Stimulated activated CD8-positive, alpha-beta memory T cell treated with anti-CD3 and anti-CD28 coated beads, Interleukin-12 subunit alpha, Interleukin-12 subunit beta, amount 100 ng/mL, for 1 hour (primary cell): ENCODE results near the gene NARS2.

Experiments
- DNase-seq: peaks from one replicate; pipeline ENCODE4 v3.0.0-alpha.2; 2020; ENCODE audit warnings: low read depth

The NARS2 gene

DNA sequence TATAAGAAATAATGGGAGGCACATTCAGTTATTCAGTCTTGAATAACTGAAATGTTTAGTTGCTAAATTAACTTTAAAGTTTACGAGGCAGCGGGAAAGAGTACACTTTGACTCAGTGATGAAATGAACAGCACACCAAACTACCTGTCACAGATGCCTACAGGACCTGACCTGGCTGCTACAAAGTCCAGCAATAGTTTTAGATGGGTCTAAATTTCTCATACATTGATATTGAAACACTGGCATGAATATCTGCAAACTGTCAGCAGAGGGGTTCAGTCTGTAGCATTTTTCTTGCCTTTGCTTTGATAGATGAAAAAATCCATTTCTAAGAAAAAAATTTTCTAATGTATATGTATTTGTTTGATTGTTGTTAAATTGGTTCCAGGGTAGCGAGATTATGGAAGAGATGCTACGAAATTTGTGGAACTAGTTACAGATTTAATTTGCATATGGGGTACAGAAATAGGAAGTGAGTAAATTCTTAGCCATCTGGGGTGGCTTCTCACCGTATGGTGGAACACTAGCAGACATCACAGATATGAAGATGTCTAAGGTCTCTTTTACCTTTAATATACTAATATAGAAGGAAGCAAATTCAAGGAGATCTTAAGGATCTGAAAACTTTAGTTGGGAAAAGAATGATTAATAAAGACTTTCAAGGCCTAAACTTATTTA, 136.2 kb downstream of the NARS2 start:
- DNase-seq, result no peak

DNA sequence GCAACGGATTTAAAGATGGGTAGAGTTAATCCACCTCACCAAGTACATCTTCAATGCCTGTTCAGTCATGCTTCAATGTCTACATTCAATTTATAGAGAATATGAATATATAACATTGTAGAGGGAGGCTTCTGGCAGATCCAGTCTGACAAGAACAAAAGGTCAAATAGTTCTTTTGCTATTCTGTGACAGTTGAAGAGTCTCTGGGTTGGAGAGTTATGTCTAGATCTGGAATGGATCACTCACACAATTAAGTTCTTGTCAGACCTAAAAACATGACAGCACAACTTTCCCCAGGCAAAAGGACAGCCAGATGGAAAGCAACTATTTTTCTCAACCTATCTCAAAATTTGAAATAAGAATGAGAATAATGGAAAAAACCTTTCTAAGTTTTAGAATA, 141.7 kb downstream of the NARS2 start:
- no peak for DNase-seq

DNA sequence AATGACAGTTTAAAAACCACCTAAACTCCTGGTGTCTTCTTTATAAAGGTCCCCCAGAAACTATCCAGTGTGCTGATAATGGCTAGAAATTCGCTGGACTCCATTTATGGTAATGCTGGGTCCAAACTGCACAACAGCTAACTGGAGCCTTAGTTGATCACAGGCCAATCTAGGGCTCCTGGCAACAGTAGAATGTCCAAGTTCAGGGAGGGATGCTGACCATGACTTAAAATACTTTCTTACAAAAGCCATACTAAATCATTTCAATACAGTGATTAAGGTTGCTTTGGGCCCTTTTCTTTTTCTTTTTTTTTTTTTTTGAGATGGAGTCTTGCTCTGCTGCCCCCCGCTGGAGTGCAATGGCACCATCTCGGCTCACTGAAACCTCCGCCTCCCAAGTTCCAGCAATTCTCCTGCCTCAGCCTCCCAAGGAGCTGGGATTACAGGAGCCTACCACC, 142.6 kb downstream of the NARS2 start:
- no peak for DNase-seq

DNA sequence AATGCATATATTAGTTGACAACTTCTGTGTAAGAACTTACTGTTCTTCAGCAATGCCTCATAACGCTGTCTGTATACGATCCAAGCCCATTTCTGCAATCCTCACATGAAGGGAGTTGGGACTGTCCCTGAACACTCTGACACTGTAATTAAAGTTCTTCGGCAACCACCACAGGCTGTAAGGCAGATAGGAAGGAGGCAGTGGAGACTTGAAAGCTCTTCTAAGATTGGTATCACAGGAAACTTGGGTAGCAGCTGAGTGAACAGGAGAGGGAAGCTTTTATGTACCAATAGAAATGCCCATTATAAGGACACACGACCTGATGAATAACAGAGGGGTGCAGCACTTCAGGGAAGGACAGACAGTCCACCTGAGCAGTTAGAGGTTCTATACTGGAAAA, 145.0 kb downstream of the NARS2 start:
- DNase-seq, result no peak

DNA sequence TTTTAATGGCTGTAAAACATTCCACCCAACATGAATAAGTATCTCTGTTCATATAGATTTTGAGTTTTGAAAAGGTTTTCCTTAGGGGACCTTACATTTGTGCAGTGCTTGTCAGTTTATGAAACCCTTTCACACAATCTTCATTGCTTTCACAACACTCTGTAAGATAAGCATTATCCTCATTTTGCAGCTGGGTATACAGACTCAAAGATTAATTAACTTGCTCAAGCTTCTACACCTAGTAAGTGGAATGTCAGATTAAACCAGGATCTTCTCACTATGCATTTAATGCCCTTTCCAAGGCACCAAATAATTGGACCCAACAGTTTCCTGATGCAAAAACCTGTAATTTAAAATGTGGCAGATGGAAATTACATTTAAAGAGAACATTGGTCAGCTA, 145.5 kb downstream of the NARS2 start:
- DNase-seq, result no peak

DNA sequence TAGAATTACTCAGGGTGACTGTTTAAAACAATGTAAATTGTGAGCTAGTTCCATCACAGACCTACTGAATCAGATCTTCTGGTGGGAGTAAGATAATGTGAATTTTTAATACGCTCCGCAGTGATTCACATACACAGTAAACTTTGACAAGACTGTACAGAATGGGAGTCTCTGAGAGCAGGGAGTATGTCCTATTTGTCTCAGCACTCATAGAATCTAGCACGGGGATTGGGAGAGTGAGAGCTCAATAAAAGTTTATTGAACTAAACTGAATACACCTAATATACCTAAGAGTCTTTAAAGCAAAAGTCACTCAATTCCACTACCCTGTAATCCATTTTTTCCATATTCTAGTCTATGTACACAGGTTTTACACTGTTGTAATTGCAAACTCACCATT, 145.9 kb downstream of the NARS2 start:
- DNase-seq, result no peak

DNA sequence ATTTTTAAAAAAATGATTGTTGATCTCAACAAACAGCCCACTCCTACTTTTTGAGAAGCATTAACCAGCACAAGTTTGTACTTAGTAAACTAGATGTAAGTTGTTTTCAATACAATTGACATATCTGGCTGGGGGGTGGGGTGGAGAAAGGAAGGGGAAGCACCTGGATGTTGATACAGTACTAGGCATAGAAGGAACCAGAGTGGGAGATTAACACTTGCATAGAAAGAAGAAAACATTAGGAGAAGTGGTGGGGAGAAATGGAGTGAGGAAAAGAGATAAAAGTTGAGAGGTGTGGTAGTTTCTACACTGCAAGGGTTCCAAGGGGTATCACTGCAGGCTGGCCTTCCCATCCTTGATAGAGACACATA, 146.4 kb downstream of the NARS2 start:
- DNase-seq, result no peak

DNA sequence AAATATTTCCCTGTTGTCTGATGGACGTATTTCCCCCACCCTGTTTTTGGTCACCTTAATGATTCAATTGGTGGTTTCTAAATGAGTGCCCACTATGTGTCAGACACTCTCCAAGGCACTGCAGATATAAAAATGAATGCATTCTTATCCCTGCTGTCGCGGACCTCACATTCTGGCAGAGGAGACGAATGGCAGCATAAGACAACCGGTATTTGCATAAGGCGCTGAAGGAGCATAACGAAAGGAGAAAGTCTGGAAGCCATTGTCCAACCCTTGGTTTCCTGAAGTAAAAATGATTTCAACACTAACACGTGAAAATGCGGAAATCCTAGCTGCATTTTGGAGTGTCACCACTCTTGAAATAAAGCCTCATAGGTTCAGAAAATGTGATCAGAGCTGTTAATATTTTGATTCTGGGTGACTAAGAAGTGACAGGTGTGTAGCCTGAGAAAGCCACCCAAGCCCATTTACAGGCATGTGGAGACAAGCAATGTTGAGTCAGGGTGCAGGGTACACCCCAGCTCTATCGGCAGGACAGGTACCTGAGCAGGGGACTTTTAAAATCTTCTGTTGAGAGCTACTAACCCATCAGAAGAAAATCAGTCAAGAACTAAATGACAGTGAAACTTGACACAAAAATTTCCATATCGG, 146.9 kb downstream of the NARS2 start:
- DNase-seq, result no peak

DNA sequence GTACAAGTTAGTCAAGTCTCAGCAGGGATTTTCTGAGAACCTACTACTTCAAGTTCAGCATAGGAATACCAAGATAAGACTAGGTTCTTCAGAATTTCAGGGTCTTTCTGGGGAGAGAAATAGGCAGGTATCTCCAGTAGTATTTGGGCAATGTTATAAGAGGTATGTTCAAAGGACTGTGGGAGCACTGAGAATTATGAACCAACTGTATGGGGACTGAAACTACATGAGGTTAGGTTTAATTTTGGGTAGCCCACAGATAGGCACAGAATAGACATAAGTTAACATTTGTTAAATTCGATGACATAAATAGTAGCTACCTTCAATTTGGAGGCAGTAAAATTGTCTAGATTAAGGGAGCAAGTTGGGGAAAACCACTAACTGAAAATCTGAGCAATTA, 147.8 kb downstream of the NARS2 start:
- DNase-seq, result no peak

DNA sequence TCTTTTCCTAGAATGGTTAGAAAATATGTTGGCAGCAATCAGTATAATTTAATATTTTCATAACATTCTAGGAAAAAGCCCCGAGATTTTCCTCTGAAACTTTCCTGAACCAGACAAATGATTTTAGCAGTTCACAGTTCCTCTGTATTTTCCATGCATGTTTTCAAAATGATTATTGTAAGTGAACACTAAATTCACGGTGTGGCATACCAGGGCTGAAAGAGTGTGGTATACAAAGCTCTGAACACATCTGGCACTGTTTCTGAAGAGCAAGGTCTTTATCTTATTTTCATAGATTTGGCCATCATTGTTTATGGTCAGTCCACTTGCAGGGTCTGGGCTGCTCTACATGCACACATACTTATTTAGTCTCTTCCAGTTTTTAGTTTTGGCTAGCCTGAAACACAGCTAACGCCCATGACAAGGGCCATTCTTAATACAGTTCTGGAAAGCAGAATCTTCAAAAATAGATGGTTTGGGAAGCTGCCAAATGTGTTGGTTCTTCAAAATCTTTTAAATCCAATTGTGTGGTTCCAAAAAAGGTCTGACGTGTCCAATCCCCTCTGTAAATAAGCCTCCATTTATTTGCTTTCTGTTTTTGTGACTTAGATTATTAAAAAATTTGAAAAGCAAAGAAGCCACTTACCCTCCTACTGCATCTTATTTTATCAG, 149.1 kb downstream of the NARS2 start:
- DNase-seq, result no peak

DNA sequence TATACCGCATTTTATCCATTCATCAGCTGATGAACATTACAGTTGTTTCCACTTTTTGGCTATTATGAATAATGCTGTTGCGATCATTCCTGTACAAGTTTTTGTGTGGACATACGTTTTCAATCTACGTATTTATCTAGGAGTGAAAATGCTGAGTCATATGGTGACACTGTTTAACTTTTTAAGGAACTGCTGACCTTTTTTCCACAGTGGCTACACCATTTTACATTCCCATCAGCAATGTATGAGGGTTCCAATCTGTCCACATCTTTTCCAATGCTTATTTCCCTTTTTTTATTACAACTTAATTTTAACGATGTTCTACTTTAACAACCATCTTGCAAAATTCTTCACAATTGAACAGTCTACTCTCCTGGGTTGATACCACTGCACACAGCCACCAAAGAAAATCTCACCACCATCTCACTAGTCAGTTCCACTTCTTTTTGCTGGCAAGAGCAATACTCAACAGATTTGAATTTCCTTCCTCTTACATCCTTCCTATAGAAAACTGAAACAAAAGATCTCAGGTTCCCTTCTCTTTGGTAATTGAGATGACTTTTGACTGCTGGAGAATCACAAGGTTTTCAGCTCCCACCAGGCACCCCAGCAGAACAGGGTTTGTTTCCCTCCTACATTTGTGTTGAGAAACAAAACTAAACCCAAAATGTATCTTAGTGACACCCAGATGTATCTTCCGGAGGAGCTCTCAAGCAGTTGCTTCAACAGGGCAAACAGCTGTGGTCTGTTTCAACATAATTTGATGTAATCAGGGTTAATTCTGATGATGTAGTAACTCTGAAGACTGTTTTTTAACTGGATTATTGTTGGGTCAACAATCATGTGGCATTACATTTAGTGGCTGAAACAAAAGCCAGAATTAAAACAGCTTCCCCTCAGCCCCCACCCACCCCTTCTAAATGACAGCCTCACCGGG, 150.1 kb downstream of the NARS2 start:
- DNase-seq, result no peak

DNA sequence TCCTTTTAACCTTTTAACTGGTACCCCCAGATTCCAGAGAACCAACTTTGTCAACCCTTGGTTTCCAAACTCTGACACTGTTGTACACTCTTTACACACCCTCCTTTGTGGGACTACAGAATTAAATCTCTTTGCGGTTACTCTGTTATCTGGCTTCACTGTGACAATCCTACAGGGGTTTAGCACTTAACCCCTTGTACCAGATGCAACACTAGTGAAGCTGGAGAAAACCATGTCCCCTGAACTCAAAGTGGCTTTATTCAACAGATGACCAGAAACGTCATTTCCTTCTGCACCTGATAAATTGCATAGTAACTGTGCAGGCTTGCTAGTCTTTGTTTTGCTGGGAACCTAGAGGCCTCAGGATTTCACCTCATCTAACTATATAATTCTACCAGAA, 151.4 kb downstream of the NARS2 start:
- DNase-seq, result no peak

DNA sequence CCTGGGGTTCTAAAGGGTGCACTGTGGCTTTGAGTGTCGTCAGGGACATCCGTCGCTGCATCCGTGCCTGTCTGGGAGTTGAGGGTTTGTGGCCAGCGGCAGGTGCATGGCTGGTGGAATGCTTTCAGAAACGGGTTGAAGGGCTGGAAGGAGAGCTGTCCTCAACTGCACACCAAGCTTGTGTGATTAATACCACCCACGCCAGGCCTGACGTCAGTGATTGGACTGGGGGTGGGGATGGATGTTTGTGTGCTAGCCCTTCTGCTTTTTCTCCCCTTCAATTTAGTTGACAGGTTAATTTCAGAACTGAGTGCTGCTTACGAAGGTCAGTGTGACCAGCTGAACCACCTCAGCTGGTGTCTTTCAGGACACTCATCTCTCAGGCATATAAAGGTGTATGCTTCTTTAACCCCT, 153.9 kb downstream of the NARS2 start:
- DNase-seq, result no peak

DNA sequence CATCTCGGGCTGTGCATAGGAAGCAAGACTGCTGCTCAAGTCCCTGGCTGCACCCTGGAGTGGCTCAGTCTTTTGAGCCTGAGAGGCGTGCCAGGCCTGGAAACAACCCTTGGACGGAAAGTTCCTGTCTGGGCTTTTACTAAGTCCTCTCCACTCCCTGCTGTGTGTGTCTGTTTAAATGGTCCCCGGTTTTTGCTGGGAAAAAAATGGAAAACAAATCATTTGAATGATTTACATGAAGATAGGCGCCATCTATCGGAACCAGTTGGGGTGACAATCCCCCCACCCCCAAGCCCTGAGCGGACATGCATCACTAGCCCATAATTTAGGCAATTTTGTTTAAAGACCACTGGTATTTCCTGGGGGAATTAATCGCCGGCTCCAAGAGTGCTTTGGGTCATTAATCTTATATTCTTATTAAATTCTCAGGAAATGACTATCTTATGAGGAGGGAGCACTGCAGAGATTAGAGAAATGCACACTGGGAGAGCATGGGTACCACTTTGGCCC, 154.4 kb downstream of the NARS2 start:
- peak; percentile 24 for DNase-seq

DNA sequence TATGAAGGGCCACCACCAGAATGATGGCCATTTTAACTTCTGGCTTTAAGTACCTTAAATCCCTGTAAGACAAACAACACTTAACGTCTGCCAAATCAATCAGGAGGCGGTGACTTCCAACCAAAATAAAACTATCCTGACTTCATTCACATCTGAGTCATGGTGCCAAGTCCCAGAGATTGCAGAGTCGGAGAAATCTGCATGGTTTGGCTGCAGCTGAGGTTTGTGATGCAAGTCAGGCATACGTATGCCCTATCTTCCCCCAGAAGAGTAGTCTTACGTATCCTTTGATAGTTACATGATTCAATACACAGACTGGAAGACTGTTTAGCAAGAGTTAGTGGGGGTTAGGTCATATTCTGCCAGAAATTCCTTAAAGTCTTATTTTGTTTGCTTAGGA, 155.3 kb downstream of the NARS2 start:
- no peak for DNase-seq

DNA sequence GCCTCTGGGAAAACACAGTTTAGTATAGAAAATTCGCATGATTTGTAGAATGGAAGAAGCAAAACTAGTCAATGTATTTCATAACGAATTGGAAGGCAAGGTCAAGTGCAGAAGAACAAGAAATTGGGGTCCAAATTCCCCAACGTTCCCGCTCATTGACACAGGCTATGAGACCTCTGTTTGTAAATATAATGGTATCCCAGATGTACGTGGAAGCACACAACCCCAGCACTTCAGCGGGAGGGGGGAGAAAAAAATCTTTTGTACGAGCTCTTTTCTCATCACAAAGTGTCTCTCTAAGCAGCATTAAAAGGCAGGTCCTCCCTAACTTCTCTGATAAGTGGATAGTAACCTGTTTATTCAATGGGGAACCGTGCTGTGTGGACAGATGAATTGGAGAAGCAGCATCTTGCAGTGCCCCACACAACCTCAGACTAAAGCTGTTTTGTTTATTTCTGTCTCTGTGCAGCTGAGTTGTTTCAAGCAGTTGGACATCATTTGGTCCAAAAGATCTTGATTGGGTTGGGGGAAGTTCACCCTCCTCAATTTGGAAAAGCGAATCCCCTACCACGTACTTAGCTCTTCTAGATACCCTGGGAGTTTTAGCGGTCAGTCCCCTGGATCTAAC, 156.0 kb downstream of the NARS2 start:
- no peak for DNase-seq

DNA sequence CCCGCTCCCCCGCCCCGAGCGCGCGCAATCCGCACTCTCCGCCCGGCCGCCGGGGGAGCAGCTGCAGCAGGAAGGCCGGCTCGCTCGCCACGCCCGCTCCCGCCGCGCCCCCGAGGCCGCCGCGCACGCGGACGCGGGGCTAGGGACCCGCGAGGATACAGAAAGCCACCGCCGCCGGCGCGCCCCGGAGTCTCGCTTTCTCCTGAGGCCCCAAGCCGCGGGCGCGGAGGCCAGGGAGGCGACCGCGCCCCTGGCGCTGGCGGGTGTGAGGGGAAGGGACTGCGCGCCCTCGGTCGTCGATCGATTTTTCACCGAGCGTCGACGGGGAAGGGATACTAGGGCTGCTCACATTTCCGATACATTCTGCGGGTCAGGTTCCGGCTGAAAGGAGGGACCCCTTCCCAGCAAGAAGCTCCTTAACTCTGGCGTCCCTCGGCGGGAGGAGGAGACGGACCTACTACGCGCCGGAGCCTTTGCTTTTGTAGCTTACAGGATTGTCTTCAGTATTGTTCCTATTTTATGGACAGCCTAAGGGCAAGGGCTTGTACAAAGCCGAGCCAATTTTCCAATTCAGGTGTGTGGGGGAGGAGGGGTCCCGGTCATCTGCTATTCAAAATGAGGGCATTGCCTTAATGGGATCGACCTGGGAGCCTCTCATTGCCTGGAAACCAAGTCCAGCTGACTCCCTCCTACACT, 156.6 kb downstream of the NARS2 start:
- peak; percentile 59 for DNase-seq

DNA sequence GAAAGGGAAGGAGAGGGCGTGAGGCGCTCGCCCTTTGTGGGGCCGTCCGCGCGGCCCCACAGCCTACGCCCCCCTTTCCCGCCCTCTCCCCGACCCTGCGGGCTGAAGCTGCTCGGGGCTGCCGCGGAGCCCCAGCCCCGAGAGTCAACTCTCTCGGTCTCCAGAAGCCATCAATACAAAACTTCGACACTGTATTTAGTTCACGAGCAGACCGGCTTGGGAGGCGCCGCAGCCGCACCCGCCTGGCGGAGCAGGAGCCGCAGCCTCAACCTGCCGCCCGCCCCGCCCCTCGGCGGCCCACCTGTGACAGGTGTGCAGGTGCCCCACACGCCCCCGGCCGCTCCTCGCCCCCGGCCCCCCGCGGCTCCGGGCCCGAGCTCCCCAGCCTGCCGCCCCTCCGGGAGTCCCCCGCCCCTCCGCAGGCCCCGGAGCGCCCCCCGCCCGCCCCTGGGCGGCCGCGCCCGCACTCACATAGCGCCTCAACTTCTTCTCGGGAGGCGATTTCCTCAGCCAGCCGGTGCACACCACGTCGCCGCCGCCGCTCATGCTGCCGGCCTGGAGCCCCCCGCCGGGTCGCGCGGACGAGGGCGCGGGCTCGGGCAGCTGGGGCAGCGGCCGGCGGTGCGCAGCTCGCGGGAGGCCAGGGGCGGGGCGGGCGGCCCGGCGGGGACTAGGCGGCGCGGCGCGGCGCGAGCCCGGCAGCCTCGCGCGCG, 157.3 kb downstream of the NARS2 start, which contains the start of gene GAB2:
GAB2 (minus strand) TSS at position 646 of the 713 bp plus-strand sequence; CDS start at position 546, 100 bp downstream.
- no peak for DNase-seq

DNA sequence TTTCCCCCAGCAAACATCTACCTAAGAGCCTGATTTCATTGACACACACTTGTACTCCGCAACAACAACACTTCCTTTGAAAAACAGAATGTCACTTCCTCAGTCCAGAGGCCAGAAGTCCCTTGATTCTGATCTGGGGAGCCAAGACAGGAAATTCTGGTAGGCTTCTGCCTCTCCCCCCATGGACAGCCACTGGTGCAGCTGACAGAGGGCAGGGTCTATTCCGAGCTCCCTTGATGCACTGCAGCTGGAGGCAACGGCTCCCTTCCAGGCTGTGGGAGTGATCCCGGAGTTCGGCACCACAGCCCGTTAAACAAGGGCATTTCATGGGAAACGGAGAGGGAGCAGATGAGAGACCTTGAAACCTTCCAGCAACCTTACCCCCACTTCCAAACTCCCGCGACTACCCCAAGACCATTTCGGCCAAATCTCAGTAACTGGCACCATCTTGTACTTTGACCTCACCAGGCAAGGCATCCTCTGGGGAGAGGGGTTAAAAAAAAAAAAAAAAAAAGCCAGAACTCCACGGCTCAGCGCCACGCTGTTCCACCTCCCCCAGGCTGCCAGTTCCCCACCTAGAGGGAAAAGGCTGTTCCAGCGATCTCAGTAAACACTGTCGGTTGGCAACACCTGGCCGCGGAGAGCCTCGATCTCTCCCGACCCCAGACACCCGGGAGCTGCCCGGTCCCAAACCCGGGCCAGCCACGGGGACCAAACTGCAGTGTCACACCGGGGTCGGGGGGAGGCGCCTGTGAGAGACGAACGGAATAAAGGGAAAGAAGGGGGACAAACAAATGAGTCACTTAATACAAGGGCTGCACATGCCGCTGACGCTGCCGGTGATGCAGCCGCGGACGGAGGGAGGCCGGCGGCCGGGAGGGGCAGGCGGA, 158.1 kb downstream of the NARS2 start:
- peak; percentile 62 for DNase-seq
